CD14-positive monocyte (primary cell): ENCODE data around the gene XYLT1. TPM values are rescaled to one million over a fixed set of nuclear protein-coding genes. Genes with fewer than 3 reads are reported as not detected.

Experiments used
- DNase-seq, 3 donors: peaks; one replicate each; pipeline ENCODE4 v3.0.0-alpha.2; 2011 to 2022
- H2AFZ ChIP-seq: 2 replicates; pipeline ENCODE4 v1.6.0; 2012; ENCODE audit warnings: mild to moderate bottlenecking, low read depth, low read length, inconsistent platforms; ENCODE audit not compliant: insufficient read depth, poor library complexity, severe bottlenecking
- H3K27ac ChIP-seq, 2 donors: 1 replicate in 1 of 2; 2 replicates in 1 of 2; pipeline ENCODE4 v1.5.1; 2012 to 2013; ENCODE audit warnings: low read length in 2 of 2, control low read depth in 1 of 2, inconsistent platforms in 1 of 2, low read depth in 1 of 2, mild to moderate bottlenecking in 1 of 2
- H3K27me3 ChIP-seq, 2 donors: one replicate each; pipeline versions ENCODE4 v1.6.0 to v1.6.1; 2011 to 2013; ENCODE audit warnings: low read length in 2 of 2; ENCODE audit not compliant: control insufficient read depth in 2 of 2, insufficient read depth in 2 of 2
- H3K36me3 ChIP-seq, 2 donors: replicated peaks in 1 of 2; 1 replicate in 1 of 2; 2 replicates in 1 of 2; pipeline versions ENCODE4 v1.5.1 to v1.6.1; 2012 to 2013; ENCODE audit warnings: low read length in 2 of 2, control low read depth in 1 of 2, inconsistent platforms in 1 of 2, mild to moderate bottlenecking in 1 of 2; ENCODE audit not compliant: insufficient read depth in 2 of 2, control insufficient read depth in 1 of 2
- H3K4me1 ChIP-seq, 2 donors: 1 replicate in 1 of 2; 2 replicates in 1 of 2; pipeline versions ENCODE4 v1.5.1 to v1.6.1; 2012 to 2013; ENCODE audit warnings: low read length in 2 of 2, control low read depth in 1 of 2, inconsistent platforms in 1 of 2, mild to moderate bottlenecking in 1 of 2, moderate library complexity in 1 of 2; ENCODE audit not compliant: insufficient read depth in 2 of 2, control insufficient read depth in 1 of 2
- H3K4me2 ChIP-seq: replicated peaks from 2 replicates; pipeline ENCODE3; 2012; ENCODE audit warnings: low read length, moderate library complexity, mild to moderate bottlenecking; ENCODE audit not compliant: poor library complexity, severe bottlenecking; ENCODE audit errors: extremely low read depth
- H3K4me3 ChIP-seq, 3 experiments: fragments of 200-600 bp in 1 of 3; sonication (generic) in 1 of 3; replicated peaks in 1 of 3; 1 replicate in 2 of 3; 2 replicates in 1 of 3; pipeline ENCODE4 v1.5.1; 2011 to 2013; ENCODE audit warnings: low read length in 3 of 3, mild to moderate bottlenecking in 3 of 3, control low read depth in 2 of 3, low read depth in 2 of 3, inconsistent platforms in 1 of 3, moderate library complexity in 1 of 3
- H3K79me2 ChIP-seq: 2 replicates; pipeline ENCODE4 v1.6.0; 2012; ENCODE audit warnings: mild to moderate bottlenecking, control low read depth, inconsistent platforms, low read length, moderate library complexity; ENCODE audit not compliant: insufficient read depth
- H3K9ac ChIP-seq: 2 replicates; pipeline ENCODE4 v1.6.0; 2017; ENCODE audit warnings: low read length, mild to moderate bottlenecking; ENCODE audit not compliant: insufficient read depth, poor library complexity, severe bottlenecking
- H3K9me3 ChIP-seq, 2 donors: replicated peaks in 1 of 2; 1 replicate in 1 of 2; 2 replicates in 1 of 2; pipeline versions ENCODE4 v1.5.1 to v1.6.1; 2012 to 2013; ENCODE audit warnings: low read length in 2 of 2, control low read depth in 1 of 2; ENCODE audit not compliant: control insufficient read depth in 1 of 2, insufficient read depth in 1 of 2
- H4K20me1 ChIP-seq: 2 replicates; pipeline ENCODE4 v1.6.0; 2012; ENCODE audit warnings: mild to moderate bottlenecking, low read length, control low read depth, moderate library complexity; ENCODE audit not compliant: insufficient read depth
- H3K27ac Mint-ChIP-seq, 7 donors: one replicate each; pipeline ENCODE4 v1.8.0; 2020; ENCODE audit warnings: mild to moderate bottlenecking in 7 of 7, mixed read lengths in 7 of 7, moderate library complexity in 6 of 7, inconsistent platforms in 2 of 7
- H3K27me3 Mint-ChIP-seq, 3 donors: one replicate each; pipeline ENCODE4 v1.8.0; 2021 to 2022; ENCODE audit warnings: low read depth in 3 of 3, mild to moderate bottlenecking in 3 of 3, mixed read lengths in 3 of 3, moderate library complexity in 3 of 3, inconsistent platforms in 1 of 3
- H3K36me3 Mint-ChIP-seq, 2 donors: one replicate each; pipeline ENCODE4 v1.8.0; 2020; ENCODE audit warnings: mixed read lengths in 2 of 2, inconsistent platforms in 1 of 2, mild to moderate bottlenecking in 1 of 2
- H3K4me1 Mint-ChIP-seq: one replicate; pipeline ENCODE4 v1.8.0; 2020; ENCODE audit warnings: mild to moderate bottlenecking, mixed read lengths
- H3K4me3 Mint-ChIP-seq, 2 donors: one replicate each; pipeline ENCODE4 v1.8.0; 2020; ENCODE audit warnings: mild to moderate bottlenecking in 2 of 2, mixed read lengths in 2 of 2, moderate library complexity in 1 of 2
- H3K9me3 Mint-ChIP-seq, 7 donors: one replicate each; pipeline ENCODE4 v1.8.0; 2020 to 2022; ENCODE audit warnings: mixed read lengths in 7 of 7, mild to moderate bottlenecking in 6 of 7, moderate library complexity in 6 of 7, inconsistent platforms in 2 of 7
- CTCF ChIP-seq: fragments of 200-600 bp; IDR thresholded peaks from one replicate; pipeline ENCODE4 v1.8.0; 2022; ENCODE audit warnings: antibody characterized with exemption, mild to moderate bottlenecking
- WGBS: methylation state at CpG from one replicate; pipeline ENCODE4 v1.1.5; 2013; ENCODE audit warnings: missing lambda C conversion rate; ENCODE audit not compliant: insufficient coverage; 5-methylcytosine and 5-hydroxymethylcytosine counted together
- intact Hi-C, 2 donors: fragments of 100-400 bp; cut with micrococcal nuclease; formaldehyde crosslinking; loops; one replicate each; pipeline versions ENCODE4 v1.15.0 to v1.15.1; 2023
- polyA plus RNA-seq, 3 donors: library from polyadenylated mRNA; depleted of rRNA in 1 of 3; unstranded in 2 of 3; stranded (reverse) in 1 of 3; fragments of 300-500 nt in 2 of 3; fragments of >200 nt in 1 of 3; fragmentation: Illumina TruSeq in 2 of 3; gene quantifications; 1 replicate in 2 of 3; 2 replicates in 1 of 3; pipeline ENCODE4 v1.2.3, GENCODE V29; 2012 to 2021

Gene XYLT1
- polyA plus RNA-seq, 3 donors, result 0.51 to 9.4 (median 1.6) TPM

DNA sequence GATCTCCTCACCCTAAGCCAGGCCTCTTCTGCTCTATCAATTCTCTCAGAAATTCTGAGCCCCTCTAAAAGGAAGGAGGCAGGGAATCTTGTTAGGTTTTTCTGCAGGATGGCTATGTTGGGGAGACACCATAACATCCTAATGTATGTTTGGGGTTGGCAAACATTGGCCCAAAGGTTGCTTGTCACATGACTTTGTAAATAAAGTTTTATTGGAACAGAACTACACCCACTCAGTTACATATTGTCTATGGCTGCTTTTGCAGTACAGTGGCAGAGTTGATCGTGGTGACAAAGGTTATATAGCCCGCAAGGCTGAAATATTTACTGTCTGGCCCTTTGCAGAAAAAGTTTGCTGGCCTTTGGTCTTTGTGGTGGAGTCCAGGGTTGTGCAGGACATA lies 409.4 kb downstream of the XYLT1 start:
- 100% methylated on average over 1 of the region's 2 CpGs for WGBS

DNA sequence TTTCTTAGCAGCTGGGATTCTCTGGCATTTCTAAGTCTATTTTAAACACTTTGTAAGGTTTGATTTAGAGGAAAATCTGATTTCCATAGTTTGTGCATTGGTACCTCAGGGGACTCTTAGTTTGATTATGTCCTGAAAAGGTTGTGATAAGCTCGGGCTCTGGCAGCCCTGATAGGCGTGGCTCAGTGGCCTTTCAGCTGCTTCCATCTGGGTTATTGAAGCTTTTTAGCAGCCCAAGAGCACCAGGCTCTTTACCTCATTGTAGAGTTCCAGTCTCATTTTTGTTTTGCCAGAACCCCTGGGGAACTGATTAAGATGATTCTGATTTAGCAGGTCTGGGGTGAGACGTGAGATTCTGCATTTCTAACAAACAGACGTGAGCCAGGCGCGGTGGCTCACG lies 412.3 kb downstream of the XYLT1 start:
- Histone ChIP-seq H3K4me2 (no peak overlapping the region), H4K20me1 (no peaks in the 10 kb centered on the region), H3K27ac (no peak overlapping the region), H3K9ac (no peak overlapping the region), H3K4me1 (peaks cover 8 to 10% of the 10 kb centered on the region in 2 donors), H3K9me3 (no peaks in the 10 kb centered on the region), H3K36me3 (no peaks in the 10 kb centered on the region), H3K4me3 (no peak overlapping the region), H2AFZ (no peak overlapping the region), H3K79me2 (no peaks in the 10 kb centered on the region), H3K27me3 (no peaks in the 10 kb centered on the region)
- peak overlapping the region in 1 of 7 donors; percentile 13 for H3K27ac Mint-ChIP-seq
- no peak for TF ChIP-seq CTCF
- intact Hi-C loops, result no loop called here
- H3K4me1 Mint-ChIP-seq, result peaks cover 11% of the 10 kb centered on the region
- WGBS, result 98% methylated on average over 7 of the region's 7 CpGs
- H3K9me3 Mint-ChIP-seq, result peaks cover 0 to 6% (median 0%) of the 10 kb centered on the region in 7 donors
- H3K4me3 Mint-ChIP-seq, result no peak overlapping the region
- no peaks in the 10 kb centered on the region for H3K36me3 Mint-ChIP-seq
- no peak for DNase-seq
- peaks cover 1 to 4% (median 2%) of the 10 kb centered on the region in 3 donors for H3K27me3 Mint-ChIP-seq

More for the DNA sequence above, 409.4 kb downstream of the XYLT1 start:
- Histone ChIP-seq H2AFZ (no peak overlapping the region), H3K4me1 (peaks cover 21% of the 10 kb centered on the region in 2 donors), H3K4me3 (no peak overlapping the region), H3K36me3 (no peaks in the 10 kb centered on the region), H4K20me1 (no peaks in the 10 kb centered on the region), H3K9ac (no peak overlapping the region), H3K27ac (no peak overlapping the region), H3K4me2 (no peak overlapping the region), H3K27me3 (no peaks in the 10 kb centered on the region), H3K9me3 (no peaks in the 10 kb centered on the region), H3K79me2 (no peaks in the 10 kb centered on the region)
- Mint-ChIP-seq H3K27ac (no peak overlapping the region), H3K9me3 (peaks cover 0 to 3% (median 0%) of the 10 kb centered on the region in 7 donors), H3K4me1 (peaks cover 19% of the 10 kb centered on the region), H3K36me3 (no peaks in the 10 kb centered on the region), H3K4me3 (no peak overlapping the region), H3K27me3 (peaks cover 0 to 3% (median 2%) of the 10 kb centered on the region in 3 donors)
- no peak for DNase-seq
- TF ChIP-seq CTCF, result no peak
- intact Hi-C loops, result no loop called here
